ENCODE measurements around the gene FUT6.
"Not testable (repeated sequence)": the region's sequence is repeated elsewhere in the genome, so short reads cannot be mapped to it uniquely, and the experiment has no call there.

The FUT6 gene

DNA sequence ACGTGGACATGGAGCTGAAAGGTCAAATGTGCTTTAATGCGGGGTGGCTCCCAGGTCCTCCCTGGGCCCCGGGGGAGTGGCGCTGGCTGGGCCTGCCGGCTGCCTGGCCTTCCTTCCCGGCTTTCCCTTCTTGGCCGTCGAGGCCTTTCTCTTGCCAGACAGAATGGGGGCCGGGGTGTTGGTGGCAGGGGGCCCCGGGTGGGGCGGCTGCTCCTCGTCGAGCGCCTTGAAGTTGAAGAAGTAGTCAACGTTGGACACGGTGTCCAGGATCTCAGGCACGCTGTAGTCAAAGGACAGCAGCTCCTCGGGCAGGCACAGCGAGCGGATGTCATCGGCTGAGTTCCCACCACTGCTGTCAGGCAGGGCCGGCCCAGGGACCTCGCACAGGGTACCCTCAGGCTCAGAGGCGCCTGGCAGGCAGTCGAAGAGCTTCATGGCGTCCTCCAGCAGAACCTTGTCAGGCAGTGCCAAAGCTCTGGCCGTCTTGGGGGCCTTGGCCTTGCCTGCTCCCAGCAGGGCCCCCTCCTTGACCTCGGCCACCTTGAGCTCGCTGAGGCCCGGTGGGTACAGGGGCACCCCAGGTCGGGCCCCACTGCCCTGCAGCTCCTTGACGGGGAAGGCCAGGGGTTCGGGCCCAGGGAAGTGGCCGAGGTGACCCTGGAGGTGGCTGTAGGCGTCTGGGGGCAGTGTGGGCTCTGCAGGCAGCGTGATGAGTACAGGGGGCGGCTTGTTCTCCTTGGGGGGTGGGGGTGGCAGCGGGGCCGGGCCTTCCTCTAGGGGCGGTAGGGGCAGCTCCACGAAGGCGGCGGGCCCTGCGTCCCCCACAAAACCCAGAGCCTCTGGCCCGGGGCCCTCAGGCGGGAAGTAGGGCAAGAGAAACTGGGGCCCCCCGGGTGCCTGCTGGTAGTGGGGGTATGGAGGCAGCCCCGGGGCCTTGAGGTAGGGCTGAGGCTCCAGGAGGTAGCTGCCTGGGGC, 56.3 kb downstream of the FUT6 start:
- FAIRE-seq: no peak

DNA sequence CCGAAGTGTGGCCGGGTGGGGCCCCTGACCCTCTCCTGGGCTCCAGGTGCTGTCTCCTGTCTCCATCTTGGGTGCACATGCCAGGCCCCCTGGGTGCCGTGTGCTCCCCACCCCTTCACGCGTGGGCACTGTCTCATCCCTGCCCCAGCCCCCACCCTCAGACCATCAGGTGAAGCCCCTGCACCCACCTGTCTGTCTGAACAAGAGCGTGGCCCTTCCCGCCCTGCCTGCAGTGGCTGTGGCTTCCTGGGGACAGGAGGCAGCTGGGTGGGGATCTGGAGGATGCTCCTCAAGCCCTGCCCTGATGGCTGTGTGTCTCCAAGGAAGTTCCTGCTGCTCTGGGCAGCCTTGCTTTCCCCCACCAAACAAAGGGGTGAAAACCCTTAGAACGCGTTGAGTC, 57.2 kb downstream of the FUT6 start:
- no peak for FAIRE-seq

DNA sequence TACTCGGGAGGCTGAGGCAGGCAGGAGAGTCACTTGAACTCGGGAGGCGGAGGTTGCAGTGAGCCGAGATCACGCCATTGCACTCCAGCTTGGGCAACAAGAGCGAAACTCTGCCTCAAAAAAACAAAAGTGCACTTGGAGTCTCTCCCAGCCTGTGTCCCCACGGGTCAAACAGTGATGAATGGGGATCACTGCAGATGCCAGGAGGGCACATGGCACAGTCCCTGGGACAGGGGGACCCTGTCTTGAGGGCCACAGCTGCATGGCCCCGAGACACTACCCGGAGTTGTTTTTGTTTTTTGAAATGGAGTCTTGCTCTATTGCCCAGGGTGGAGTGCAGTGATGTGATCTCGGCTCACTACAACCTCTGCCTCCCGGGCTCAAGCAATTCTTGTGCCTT, 58.6 kb downstream of the FUT6 start:
- FAIRE-seq: not testable (repeated sequence)
